Caki2 (cell line): ENCODE measurements around the gene ZNF213. TPM values are rescaled to one million over a fixed set of nuclear protein-coding genes. Genes with fewer than 3 reads are reported as not detected.

Source experiments
- DNase-seq: peaks from one replicate; pipeline ENCODE4 v3.0.0-alpha.2; 2015; ENCODE audit warnings: low read depth
- in situ Hi-C: cut with HindIII; loops from 2 replicates; pipeline ENCODE4 v1.10.0; 2016; ENCODE audit warnings: low sequenced_read_pairs, low pct_unique_long_range_greater_than_20kb, mixed read lengths
- total RNA-seq: library from RNA; depleted of rRNA; stranded (reverse); fragments of >200 nt; shearing (Covaris generic); gene quantifications from 2 replicates; pipeline ENCODE4 v1.2.3, GENCODE V29; 2014; ENCODE audit warnings: low replicate concordance; rRNA removed

ZNF213 gene
- total RNA-seq: 2.6 and 4.8 TPM in 2 replicates

- in situ Hi-C loops: no loop called here
- DNase-seq: peak; percentile 99
Measured at GRCh38 chr16:3134338-3135125, at the start of gene ZNF213. Gene ZNF213 (plus strand): TSS chr16:3135029. CDS start chr16:3137281, 2,252 bp downstream.

GRCh38 chr16:3085868-3086595, 48.8 kb upstream of the ZNF213 start:
- in situ Hi-C loops: no loop called here

DNA sequence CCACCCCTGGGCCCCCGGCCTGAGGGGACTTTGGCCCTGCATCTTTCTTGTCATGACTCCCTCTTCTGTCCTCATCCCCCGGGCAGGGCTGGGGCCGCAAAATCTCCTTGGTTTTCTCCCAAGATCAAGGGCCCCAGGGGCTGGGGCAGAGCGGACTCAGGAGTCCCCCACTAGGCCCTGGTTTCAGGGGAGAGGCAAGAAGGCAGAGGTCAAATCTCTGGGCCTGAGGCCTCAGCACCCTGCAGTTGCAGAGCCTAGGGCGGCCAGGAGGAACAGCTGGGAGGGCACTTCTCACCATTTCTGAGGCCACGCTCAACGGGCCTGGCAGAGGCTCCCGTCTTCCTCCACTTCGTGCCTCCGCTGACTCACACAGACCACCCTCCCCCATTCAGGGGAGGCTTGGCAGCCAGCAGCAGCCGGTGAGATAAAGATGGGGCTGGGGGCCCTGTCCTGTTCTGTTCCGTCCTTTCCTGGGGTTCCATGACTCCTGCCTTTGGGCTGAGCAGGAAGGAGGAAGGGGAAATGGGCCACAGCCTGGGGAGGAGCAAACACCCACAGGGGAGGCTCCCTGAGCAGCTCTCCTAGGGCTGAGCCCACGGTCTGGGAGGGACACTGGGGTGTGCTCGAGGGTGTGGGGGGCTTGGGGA, 48.1 kb upstream of the ZNF213 start:
- in situ Hi-C loops: no loop called here
- DNase-seq: no peak

More at GRCh38 chr16:3085868-3086595, 48.8 kb upstream of the ZNF213 start:
- no peak for DNase-seq

DNA sequence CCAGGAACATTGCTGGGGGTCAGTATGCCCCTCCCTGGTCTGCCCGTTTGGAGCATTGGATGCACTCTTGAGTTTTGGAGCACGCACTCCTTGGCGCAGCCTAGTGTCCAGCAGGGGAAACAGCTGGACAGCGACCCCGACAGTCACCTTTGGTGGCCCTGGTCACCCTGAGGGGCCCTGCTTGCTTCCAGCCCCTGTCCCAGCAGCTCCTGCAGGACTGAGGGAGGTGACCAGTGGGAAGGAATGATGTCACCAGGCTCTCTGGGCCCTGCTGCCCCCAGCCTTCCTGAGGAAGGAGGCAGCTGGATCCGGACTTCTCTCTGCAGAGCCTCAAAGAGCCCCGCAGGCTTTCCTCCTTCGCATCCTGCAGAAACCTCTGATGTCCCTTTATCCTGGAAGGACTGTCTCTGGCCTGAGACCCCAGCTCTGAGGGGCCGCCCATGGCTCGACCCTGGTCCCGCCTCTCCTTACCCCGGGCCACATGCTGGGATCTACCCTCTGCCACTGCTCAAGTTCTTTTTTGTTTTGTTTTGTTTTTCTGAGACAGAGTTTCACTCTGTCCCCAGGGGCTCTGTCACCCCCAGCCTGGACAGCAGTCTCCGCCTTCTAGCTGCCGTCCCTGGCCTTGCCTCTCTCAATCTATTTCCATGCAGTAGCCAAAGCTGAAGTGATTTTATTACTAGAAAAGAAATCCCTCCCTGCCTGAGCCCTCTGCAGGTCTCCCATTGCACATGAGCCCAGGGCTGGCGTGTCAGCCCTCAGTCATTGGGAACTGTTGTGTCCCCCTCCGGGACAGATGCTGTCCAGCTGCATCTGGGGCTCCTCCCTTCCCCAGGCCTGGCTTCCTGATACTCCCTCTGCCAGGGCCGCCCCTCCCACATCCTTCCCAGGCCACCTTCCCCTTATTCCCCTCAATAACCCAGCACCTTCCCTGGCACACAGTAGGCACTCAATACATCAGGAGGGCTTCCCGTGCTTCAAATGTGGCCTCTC, 47.3 kb upstream of the ZNF213 start:
- no peak for DNase-seq
- in situ Hi-C loops: no loop called here

- DNase-seq: no peak
- in situ Hi-C loops: no loop called here
Measured at GRCh38 chr16:3088450-3088849, 46.4 kb upstream of the ZNF213 start.

- in situ Hi-C loops: no loop called here
- DNase-seq: no peak
Measured at GRCh38 chr16:3088925-3089716, 45.7 kb upstream of the ZNF213 start.

GRCh38 chr16:3089717-3090592, 44.9 kb upstream of the ZNF213 start:
- DNase-seq: no peak
- in situ Hi-C loops: no loop called here

DNA sequence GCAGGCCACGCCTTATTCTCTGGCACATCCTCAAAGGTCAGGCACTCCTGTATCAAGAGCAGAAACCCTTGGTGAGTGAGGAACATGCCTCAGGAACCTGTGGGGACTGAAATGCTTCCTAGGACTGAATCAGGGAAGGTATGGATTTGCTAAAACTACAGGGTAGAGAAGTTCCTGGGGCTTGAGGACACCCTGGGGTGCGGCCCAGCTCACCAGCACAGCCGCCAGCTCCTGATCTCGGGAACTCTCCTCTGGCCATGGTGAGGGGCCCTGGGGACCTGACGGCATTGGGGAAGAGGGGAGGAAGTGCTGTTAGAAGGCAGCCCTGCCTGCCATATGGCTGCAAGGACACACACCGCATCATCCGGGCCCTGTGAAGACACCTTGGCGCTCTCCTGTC, 43.3 kb upstream of the ZNF213 start:
- no peak for DNase-seq
- in situ Hi-C loops: no loop called here

DNA sequence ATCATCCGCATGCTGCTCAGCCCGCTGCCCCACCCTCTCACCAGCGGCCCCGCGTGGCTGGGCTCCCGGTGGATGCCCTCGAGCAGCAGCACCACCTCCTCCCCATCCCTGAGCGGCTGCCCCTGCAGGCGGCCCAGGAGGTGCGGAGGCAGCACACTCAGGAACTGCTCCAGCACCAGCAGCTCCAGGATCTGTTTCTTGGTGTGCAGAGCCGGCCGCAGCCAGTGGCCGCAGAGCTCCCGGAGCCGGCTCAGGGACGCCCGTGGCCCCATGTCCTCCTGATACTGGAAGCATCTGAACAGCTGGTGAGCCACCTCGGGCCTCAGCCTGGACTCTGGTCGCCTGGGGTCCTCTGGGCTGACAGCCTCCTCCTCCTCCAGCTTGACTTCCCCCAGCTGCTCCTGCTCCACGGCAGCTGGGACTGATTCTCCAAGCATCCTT, 42.3 kb upstream of the ZNF213 start:
- DNase-seq: no peak
- in situ Hi-C loops: no loop called here

DNA sequence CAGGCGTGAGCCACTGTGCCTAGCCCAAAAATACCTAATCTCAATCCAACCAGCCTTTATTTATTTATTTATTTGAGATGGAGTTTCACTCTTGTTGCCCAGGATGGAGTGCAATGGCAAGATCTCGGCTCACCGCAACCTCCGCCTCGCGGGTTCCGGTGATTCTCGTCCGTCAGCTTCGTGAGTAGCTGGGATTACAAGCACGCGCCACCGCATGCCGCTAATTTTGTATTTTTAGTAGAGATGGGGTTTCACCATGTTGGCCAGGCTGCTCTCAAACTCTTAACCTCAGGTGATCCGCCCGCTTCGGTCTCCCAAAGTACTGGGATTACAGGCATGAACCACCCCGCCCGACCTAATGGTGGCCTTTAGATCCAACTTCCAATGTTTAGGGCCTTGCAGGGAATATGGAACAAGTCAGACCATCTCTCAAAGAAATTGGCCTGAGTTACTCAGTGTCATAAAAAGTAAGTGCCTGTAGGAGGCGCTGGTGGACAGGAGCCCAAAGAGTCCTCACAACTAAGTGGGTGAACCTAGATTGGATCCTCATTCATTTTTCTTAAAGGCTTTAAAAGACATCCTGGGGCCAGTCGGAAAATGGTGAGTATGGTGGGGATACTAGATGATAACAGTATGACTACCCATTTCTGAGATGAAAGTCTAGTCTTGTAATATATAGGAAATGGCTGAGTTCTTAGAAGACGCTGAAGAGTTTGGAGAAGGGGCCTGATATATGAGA, 40.4 kb upstream of the ZNF213 start:
- no peak for DNase-seq
- in situ Hi-C loops: no loop called here

DNA sequence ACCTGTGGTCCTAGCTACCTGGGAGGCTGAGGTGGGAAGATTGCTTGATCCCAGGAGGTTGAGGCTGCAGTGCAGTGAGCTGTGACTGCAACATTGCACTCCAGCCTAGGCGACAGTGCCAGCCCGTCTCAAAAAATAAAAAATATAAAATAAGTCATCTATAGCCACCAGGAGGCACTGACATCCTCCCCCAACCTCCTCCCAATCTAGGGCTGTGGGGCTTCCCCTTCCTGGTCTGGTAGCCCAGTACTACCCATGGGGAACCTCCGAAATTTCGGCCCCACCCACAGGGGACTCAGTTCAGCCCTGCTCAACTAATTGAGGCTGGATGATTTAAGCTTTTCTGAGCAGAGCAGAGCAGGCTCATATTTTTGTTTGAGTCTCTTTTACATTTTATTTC, 39.0 kb upstream of the ZNF213 start:
- no peak for DNase-seq
- in situ Hi-C loops: no loop called here

- in situ Hi-C loops: no loop called here
- no peak for DNase-seq
Measured at GRCh38 chr16:3096362-3096761, 38.5 kb upstream of the ZNF213 start.

- in situ Hi-C loops: no loop called here
- no peak for DNase-seq
Measured at GRCh38 chr16:3097266-3097665, 37.6 kb upstream of the ZNF213 start.

GRCh38 chr16:3098459-3099394, 36.1 kb upstream of the ZNF213 start, which contains the start of gene ZSCAN10:
Gene ZSCAN10 (minus strand): TSS chr16:3099294. CDS start chr16:3092937, 6,357 bp downstream.
- no peak for DNase-seq
- in situ Hi-C loops: no loop called here

GRCh38 chr16:3099395-3099731, 35.5 kb upstream of the ZNF213 start:
- no peak for DNase-seq
- in situ Hi-C loops: no loop called here
